Measurements from ENCODE around the gene PBXIP1. TPM values are rescaled to one million over a fixed set of nuclear protein-coding genes. Genes with fewer than 3 reads are reported as not detected.

PBXIP1 gene
- total and polyA plus RNA-seq, 2 of the 13 experiments (the other 11 are each of a cell fraction or from before 2014, with no cell fraction given): 16.3 to 31.9 TPM

GRCh38 chr1:154936555-154937084, 19.3 kb downstream of the PBXIP1 start, which contains the start of gene PMVK (continued):
- TF ChIP-seq ZIK1 (CRISPR knock-in tag; IDR thresholded peaks at IDR 0.05; ENCODE audit: borderline replicate concordance, low read depth) (peak; percentile 99), KLF6 (CRISPR knock-in tag; IDR thresholded peaks at IDR 0.05) (peak; percentile 96), POLR2G (IDR thresholded peaks at IDR 0.05; ENCODE audit: low read depth, low read length) (peak; percentile 83), ATRX (CRISPR knock-in tag; IDR thresholded peaks at IDR 0.05; ENCODE audit: borderline replicate concordance) (no peak), ZNF549 (CRISPR knock-in tag; IDR thresholded peaks at IDR 0.05) (no peak), ZNF792 (CRISPR knock-in tag; IDR thresholded peaks at IDR 0.05) (peak; percentile 99)

GRCh38 chr1:154935749-154936554, 19.9 kb downstream of the PBXIP1 start:
- Histone ChIP-seq H3K36me3 (replicated peaks in 1 of 2; ENCODE audit: control insufficient read depth in 1 of 2, insufficient read depth in 2 of 2, low read length in 2 of 2) (no peaks in the 10 kb centered on the region), H3K9me3 (ENCODE audit: low read length) (no peaks in the 10 kb centered on the region), H4K20me1 (ENCODE audit: insufficient read depth, low read length) (no peaks in the 10 kb centered on the region), H3K4me3 (replicated peaks in 1 of 3; ENCODE audit: insufficient read depth in 1 of 3, low read depth in 2 of 3, low read length in 3 of 3) (peak overlapping the region; percentile 57 to 77 (median 69); a peak in 5 of 6 replicates), H3K79me2 (ENCODE audit: insufficient read depth, low read length) (no peaks in the 10 kb centered on the region), H3K4me2 (ENCODE audit: low read depth, low read length) (peak overlapping the region; percentile 91), H3K4me1 (ENCODE audit: insufficient read depth, low read length) (peaks cover 74% of the 10 kb centered on the region), H2AFZ (ENCODE audit: low read length) (no peak overlapping the region), H3K9ac (ENCODE audit: insufficient read depth, low read depth, low read length) (peak overlapping the region; percentile 95), H3K27ac (ENCODE audit: extremely low read length, insufficient read depth, low read length) (peak overlapping the region; percentile 99), H3K27me3 (ENCODE audit: control insufficient read depth in 1 of 2, insufficient read depth in 2 of 2, low read length in 2 of 2) (no peaks in the 10 kb centered on the region)
- FAIRE-seq (no peak), DNase-seq (ENCODE audit: low spot score) (no peak), ATAC-seq (peak; percentile 14; the same call in 2 of the 3 replicates)
- BruUV-seq (replicated peaks): TSS peak; percentile 64
- 73% methylated on average over 27 of the region's 27 CpGs for WGBS (ENCODE audit: low lambda C conversion rate)
- POLR2A ChIA-PET: interaction anchor here (1.0 to 2.6 kb wide), 20 partner anchors 8 to 1805 kb away, joined by 3 to 28 read pairs (median 5); partner anchors contain the start of genes EFNA4, MRPL24, PBXIP1 and PYGO2
- intact Hi-C loops (cut with micrococcal nuclease; ENCODE audit: unreplicated experiment): loop anchor here (2.0 kb wide), 1 partner anchor 29 kb away; no protein-coding TSS in a partner anchor
- in situ Hi-C loops (cut with HindIII; ENCODE audit: extremely low pct_ligation_motif_present, low pct_unique_long_range_greater_than_20kb): no loop called here
- CTCF ChIA-PET (ENCODE audit: low intra/inter-chr PET ratio, low total read pairs): interaction anchor here (1.3 kb wide), 1 partner anchor 29 kb away, joined by 6 read pairs; no protein-coding TSS in a partner anchor
- TF ChIP-seq ZNF207 (IDR thresholded peaks at IDR 0.05; ENCODE audit: borderline replicate concordance): 0 out of 2 replicates have a peak, but pooled peaks have one; percentile 51
- 0 out of 2 replicates have a peak, but pooled peaks have one; percentile 14 for TF ChIP-seq ZNF225 (CRISPR knock-in tag; IDR thresholded peaks at IDR 0.05)
- TF ChIP-seq LCORL (IDR thresholded peaks at IDR 0.05): peak; percentile 52; the same call in 1 of the 2 replicates
- TF ChIP-seq LCORL (CRISPR knock-in tag; IDR thresholded peaks at IDR 0.05): no peak
- TF ChIP-seq THAP8 (CRISPR knock-in tag; IDR thresholded peaks at IDR 0.05; ENCODE audit: borderline replicate concordance): 0 out of 2 replicates have a peak, but pooled peaks have one; percentile 6
- peak; percentile 44 for TF ChIP-seq ZEB1 (IDR thresholded peaks at IDR 0.05; ENCODE audit: insufficient replicate concordance, low read depth)
- peak; percentile 63 for TF ChIP-seq ZNF121 (CRISPR knock-in tag; IDR thresholded peaks at IDR 0.05)
- no peak for TF ChIP-seq ZNF747 (CRISPR knock-in tag; IDR thresholded peaks at IDR 0.05; ENCODE audit: borderline replicate concordance)
- TF ChIP-seq ZNF205 (CRISPR knock-in tag; IDR thresholded peaks at IDR 0.05): 0 out of 2 replicates have a peak, but pooled peaks have one; percentile 89
- TF ChIP-seq SOX13 (IDR thresholded peaks at IDR 0.05): no peak
- no peak for TF ChIP-seq SOX13 (CRISPR knock-in tag; conservative IDR thresholded peaks at IDR 0.05 in 1 of 2, IDR thresholded peaks at IDR 0.05 in 1 of 2)
- TF ChIP-seq ZMYM3 (CRISPR knock-in tag; IDR thresholded peaks at IDR 0.05): 0 out of 2 replicates have a peak, but pooled peaks have one; percentile 12
- peak; percentile 67 for TF ChIP-seq ZNF629 (CRISPR knock-in tag; conservative IDR thresholded peaks at IDR 0.05)
- TF ChIP-seq USF2 (IDR thresholded peaks at IDR 0.05; ENCODE audit: low read depth, low read length): peak; percentile 93
- TF ChIP-seq USF2 (CRISPR knock-in tag; IDR thresholded peaks at IDR 0.05; ENCODE audit: borderline replicate concordance): peak; percentile 96; the same call in 1 of the 2 replicates
